ENCODE measurements around the gene RPS6KA2. TPM values are rescaled to one million over a fixed set of nuclear protein-coding genes. Genes with fewer than 3 reads are reported as not detected.

RPS6KA2 gene
- total RNA-seq = 60.4 and 122 TPM in 2 replicates

GRCh38 chr6:166627033-166627874, at the start of gene RPS6KA2:
Gene RPS6KA2 (minus strand): TSS chr6:166627251. CDS start chr6:166627019, 232 bp downstream.

DNA sequence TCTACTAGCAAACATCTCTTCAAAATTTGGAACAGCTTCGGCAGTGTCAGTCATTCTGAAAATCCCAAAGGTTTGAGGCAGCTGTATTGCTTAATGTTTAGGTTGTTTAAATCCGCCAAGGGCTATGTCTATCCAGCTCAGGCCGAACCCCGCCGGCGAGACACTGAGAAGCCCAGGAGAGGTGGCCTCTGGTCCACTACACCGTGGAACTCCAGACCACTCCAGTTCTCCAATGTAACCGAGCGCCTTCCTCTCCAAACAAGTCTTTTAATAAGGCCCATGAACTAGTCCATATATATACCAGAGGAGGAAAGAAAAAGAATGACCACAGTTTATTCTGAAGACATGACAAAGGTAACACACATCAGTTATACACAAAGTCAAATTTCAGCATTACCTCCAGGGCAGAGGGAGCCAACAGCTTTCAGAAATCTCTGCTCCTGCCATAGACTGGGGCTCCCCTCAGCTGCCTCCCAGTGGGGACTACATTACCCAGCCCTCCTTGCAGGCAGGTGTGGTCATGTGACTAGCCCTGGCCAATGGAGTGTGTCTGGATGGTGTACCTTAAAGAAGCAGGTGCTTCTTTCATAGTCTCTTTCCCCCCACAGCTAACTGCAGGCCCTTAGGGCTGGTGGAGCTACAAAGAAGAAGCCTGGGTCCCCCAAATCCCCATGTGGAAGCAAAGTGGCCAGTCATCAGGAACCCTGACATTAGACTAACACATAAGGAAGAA, 40.5 kb downstream of the RPS6KA2 start, which contains the start of gene RAMACL:
Gene RAMACL, minus strand, starts transcription at position 255 of the 733 bp plus-strand sequence. Its CDS starts 201 bp downstream, at position 54.

GRCh38 chr6:166382933-166383801, 243.9 kb downstream of the RPS6KA2 start, which contains the start of gene MPC1:
Gene MPC1 (minus strand): TSS chr6:166382940. CDS start chr6:166382876, 64 bp downstream.

Other genes starting within 250 kb of the RPS6KA2 start
- gene MPC1, start 244.3 kb downstream of the RPS6KA2 start, total RNA-seq = 24.8 and 31.0 TPM in 2 replicates
- gene RAMACL, start 40.6 kb downstream of the RPS6KA2 start, total RNA-seq = 1.8 and 2.5 TPM in 2 replicates

Measured in smooth muscle cell of trachea (primary cell).